ENCODE results near the gene DDX49.
"Not testable (repeated sequence)": the region's sequence is repeated elsewhere in the genome, so short reads cannot be mapped to it uniquely, and the experiment has no call there.

DDX49 gene

DNA sequence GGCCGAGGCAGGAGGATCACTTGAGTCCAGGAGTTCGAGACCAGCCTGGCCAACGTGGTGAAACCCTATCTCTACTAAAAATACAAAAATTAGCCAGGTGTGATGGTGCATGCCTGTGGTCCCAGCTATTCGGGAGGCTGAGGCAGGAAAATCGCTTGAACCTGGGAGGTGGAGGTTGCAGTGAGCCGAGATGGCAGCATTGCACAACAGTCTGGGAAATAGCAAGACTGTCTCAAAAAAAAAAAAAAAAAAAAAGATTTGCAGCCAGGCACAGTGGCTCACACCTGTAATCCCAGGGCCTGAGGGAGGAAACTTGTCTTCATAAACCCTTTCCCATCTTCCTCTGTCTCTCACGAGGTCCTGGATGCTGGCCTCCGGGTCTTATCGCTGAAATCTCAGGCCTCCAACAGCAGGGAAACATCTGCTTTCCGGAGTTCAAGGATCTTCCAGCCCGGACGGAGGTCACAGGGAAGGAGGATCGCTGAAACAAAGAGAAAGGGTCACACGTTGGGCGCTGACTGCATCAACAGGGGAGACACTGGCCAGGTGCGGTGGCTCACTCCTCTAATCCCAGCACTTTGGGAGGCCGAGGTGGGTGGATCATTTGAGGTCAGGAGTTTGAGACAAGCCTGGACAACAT lies 33.0 kb downstream of the DDX49 start:
- not testable (repeated sequence) for H3K36me3 ChIP-seq (ENCODE audit: control insufficient read depth in 2 of 2, insufficient read depth in 2 of 2, low read length in 2 of 2); H3K27ac ChIP-seq (ENCODE audit: low read depth in 2 of 2, low read length in 2 of 2); H3K4me3 ChIP-seq (ENCODE audit: low read length in 2 of 2); H3K9ac ChIP-seq (ENCODE audit: low read depth in 1 of 2, low read length in 2 of 2); H3K4me1 ChIP-seq (ENCODE audit: control insufficient read depth in 2 of 2, insufficient read depth in 2 of 2, low read length in 2 of 2); H3K27me3 ChIP-seq (ENCODE audit: control insufficient read depth in 2 of 2, insufficient read depth in 2 of 2, low read length in 2 of 2); H3K9me3 ChIP-seq (ENCODE audit: control insufficient read depth in 2 of 2, low read length in 2 of 2)

DNA sequence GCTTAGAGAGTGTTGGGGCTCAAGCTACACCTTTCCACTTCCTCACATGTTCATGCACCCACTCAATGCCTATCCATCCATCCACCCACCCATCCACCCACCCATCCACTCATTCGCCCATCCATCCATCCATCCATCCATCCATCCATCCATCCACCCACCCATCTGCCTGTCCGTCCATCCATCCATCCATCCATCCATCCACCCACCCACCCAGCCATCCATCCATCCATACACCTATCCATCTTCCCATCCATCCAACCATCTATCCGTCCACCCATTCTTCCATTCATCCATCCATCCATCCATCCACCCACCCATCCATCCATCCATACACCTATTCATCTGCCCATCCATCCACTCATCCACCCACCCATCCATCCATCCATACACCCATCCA lies 34.6 kb downstream of the DDX49 start:
- H3K9ac ChIP-seq (ENCODE audit: low read depth in 1 of 2, low read length in 2 of 2): no peak overlapping the region

DNA sequence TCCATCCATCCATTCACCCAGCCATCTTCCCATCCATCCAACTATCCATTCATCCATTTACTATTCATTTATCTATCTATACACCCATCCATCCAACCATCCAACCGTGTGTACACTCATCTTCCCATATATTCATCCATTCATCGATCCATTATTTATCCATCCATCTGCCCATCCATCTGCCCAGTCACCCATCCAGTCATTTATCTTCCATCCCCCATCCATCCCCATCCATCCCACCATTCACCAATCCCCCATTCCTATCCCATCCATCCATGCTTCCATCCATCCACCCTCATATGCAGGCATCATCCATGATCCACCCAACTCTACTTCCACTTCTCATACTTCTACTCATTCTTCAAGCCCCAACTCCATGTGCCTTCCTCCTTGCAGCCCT lies 35.5 kb downstream of the DDX49 start:
- no peak overlapping the region for H3K27ac ChIP-seq (ENCODE audit: low read depth in 2 of 2, low read length in 2 of 2)
- no peaks in the 10 kb centered on the region for H3K27me3 ChIP-seq (ENCODE audit: control insufficient read depth in 2 of 2, insufficient read depth in 2 of 2, low read length in 2 of 2)
- H3K4me3 ChIP-seq (ENCODE audit: low read length in 2 of 2): no peak overlapping the region

More for the DNA sequence above, 34.6 kb downstream of the DDX49 start:
- Histone ChIP-seq H3K4me1 (ENCODE audit: control insufficient read depth in 2 of 2, insufficient read depth in 2 of 2, low read length in 2 of 2) (no peaks in the 10 kb centered on the region), H3K9me3 (ENCODE audit: control insufficient read depth in 2 of 2, low read length in 2 of 2) (no peaks in the 10 kb centered on the region), H3K36me3 (ENCODE audit: control insufficient read depth in 2 of 2, insufficient read depth in 2 of 2, low read length in 2 of 2) (no peaks in the 10 kb centered on the region), H3K4me3 (ENCODE audit: low read length in 2 of 2) (no peak overlapping the region), H3K27ac (ENCODE audit: low read depth in 2 of 2, low read length in 2 of 2) (no peak overlapping the region), H3K27me3 (ENCODE audit: control insufficient read depth in 2 of 2, insufficient read depth in 2 of 2, low read length in 2 of 2) (no peaks in the 10 kb centered on the region)

DNA sequence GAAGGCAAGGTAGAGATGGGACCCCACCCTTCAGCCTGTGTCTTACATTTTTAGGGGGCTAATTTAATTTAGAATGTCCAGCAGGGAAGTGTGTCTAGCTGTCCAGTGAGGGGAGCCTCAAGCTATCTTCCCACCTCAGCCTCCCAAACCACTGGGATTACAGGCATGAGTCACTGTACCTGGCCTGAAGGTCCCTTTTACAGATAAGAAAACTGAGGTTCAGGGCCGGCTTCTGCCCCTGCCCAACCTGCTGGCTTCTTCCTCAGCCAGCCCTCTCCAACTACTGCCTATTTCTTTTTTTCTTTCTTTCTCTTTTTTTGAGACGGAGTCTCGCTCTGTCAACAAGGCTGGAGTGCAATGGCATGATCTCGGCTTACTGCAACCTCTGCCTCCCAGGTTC lies 40.9 kb downstream of the DDX49 start:
- no peaks in the 10 kb centered on the region for H3K36me3 ChIP-seq (ENCODE audit: control insufficient read depth in 2 of 2, insufficient read depth in 2 of 2, low read length in 2 of 2)
- peaks cover 0 to 2% of the 10 kb centered on the region in 2 donors for H3K27me3 ChIP-seq (ENCODE audit: control insufficient read depth in 2 of 2, insufficient read depth in 2 of 2, low read length in 2 of 2)
- H3K27ac ChIP-seq (ENCODE audit: low read depth in 2 of 2, low read length in 2 of 2): no peak overlapping the region
- H3K4me1 ChIP-seq (ENCODE audit: control insufficient read depth in 2 of 2, insufficient read depth in 2 of 2, low read length in 2 of 2): no peaks in the 10 kb centered on the region
- no peaks in the 10 kb centered on the region for H3K9me3 ChIP-seq (ENCODE audit: control insufficient read depth in 2 of 2, low read length in 2 of 2)
- H3K4me3 ChIP-seq (ENCODE audit: low read length in 2 of 2): no peak overlapping the region
- H3K9ac ChIP-seq (ENCODE audit: low read depth in 1 of 2, low read length in 2 of 2): no peak overlapping the region

More for the DNA sequence above, 35.5 kb downstream of the DDX49 start:
- Histone ChIP-seq H3K9me3 (ENCODE audit: control insufficient read depth in 2 of 2, low read length in 2 of 2) (no peaks in the 10 kb centered on the region), H3K36me3 (ENCODE audit: control insufficient read depth in 2 of 2, insufficient read depth in 2 of 2, low read length in 2 of 2) (no peaks in the 10 kb centered on the region), H3K4me1 (ENCODE audit: control insufficient read depth in 2 of 2, insufficient read depth in 2 of 2, low read length in 2 of 2) (no peaks in the 10 kb centered on the region), H3K9ac (ENCODE audit: low read depth in 1 of 2, low read length in 2 of 2) (no peak overlapping the region)

DNA sequence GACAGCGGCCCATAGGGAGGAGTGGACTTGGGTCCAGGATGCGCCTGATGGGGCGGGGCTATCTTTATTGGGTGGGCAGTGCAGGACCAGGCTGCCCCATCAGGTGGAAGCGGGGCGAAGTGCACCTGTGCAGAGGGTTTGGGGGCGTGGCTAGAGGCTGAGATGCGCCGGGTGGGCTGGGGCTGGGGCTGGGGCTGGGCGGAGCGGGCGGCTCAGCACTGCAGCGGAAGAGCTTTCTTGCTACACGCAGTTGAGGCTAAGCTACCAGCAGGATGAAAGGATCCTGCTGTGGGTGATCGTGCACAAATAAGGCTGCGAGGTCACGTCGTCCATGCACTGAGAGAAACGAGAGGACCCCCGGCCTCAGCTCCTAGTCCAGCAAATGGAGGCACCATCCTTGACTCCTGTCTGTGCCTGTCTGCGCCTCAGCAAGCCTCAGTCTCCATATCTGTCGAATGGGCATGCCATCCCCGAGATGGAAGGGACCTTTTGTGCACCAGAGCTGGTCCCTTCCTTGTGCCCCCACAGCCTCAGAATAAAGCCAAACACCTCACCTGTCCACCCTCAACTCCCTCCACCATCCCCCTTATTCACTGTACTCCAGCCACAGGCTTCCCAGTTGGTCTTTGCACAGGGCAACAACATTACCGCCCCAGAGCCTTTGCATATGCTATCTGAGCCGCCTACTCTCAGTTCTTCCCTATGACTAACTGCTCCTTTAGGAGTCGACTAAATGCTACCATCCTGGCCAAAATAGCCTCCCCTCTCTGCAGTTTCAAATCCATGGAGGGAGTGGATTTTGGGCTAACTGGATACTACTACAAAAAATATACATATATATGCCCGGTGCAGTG lies 42.5 kb downstream of the DDX49 start:
- Histone ChIP-seq H3K9ac (ENCODE audit: low read depth in 1 of 2, low read length in 2 of 2) (no peak overlapping the region), H3K4me1 (ENCODE audit: control insufficient read depth in 2 of 2, insufficient read depth in 2 of 2, low read length in 2 of 2) (no peaks in the 10 kb centered on the region), H3K27ac (ENCODE audit: low read depth in 2 of 2, low read length in 2 of 2) (no peak overlapping the region), H3K27me3 (ENCODE audit: control insufficient read depth in 2 of 2, insufficient read depth in 2 of 2, low read length in 2 of 2) (peaks cover 0 to 2% of the 10 kb centered on the region in 2 donors), H3K36me3 (ENCODE audit: control insufficient read depth in 2 of 2, insufficient read depth in 2 of 2, low read length in 2 of 2) (no peaks in the 10 kb centered on the region), H3K4me3 (ENCODE audit: low read length in 2 of 2) (no peak overlapping the region), H3K9me3 (ENCODE audit: control insufficient read depth in 2 of 2, low read length in 2 of 2) (no peaks in the 10 kb centered on the region)

DNA sequence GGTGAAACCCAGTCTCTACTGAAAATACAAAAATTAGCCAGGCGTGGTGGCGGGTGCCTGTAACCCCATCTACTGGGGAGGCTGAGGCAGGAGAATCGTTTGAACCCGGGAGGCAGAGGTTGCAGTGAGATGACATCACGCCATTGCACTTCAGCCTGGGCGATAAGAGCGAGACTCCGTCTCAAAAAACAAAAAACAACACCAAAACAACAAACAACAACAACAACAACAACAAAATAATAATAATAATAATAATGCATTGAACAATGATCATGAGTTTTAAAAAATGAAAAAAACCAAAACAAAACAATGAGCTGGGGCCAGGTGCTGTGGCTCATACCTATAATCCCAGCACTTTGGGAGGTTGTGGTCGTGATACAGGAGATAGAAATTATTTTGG lies 44.6 kb downstream of the DDX49 start:
- H3K27me3 ChIP-seq (ENCODE audit: control insufficient read depth in 2 of 2, insufficient read depth in 2 of 2, low read length in 2 of 2): peaks cover 0 to 2% of the 10 kb centered on the region in 2 donors
- H3K9me3 ChIP-seq (ENCODE audit: control insufficient read depth in 2 of 2, low read length in 2 of 2): no peaks in the 10 kb centered on the region
- no peaks in the 10 kb centered on the region for H3K4me1 ChIP-seq (ENCODE audit: control insufficient read depth in 2 of 2, insufficient read depth in 2 of 2, low read length in 2 of 2)
- H3K27ac ChIP-seq (ENCODE audit: low read depth in 2 of 2, low read length in 2 of 2): no peak overlapping the region
- H3K4me3 ChIP-seq (ENCODE audit: low read length in 2 of 2): no peak overlapping the region
- H3K9ac ChIP-seq (ENCODE audit: low read depth in 1 of 2, low read length in 2 of 2): no peak overlapping the region
- H3K36me3 ChIP-seq (ENCODE audit: control insufficient read depth in 2 of 2, insufficient read depth in 2 of 2, low read length in 2 of 2): no peaks in the 10 kb centered on the region

DNA sequence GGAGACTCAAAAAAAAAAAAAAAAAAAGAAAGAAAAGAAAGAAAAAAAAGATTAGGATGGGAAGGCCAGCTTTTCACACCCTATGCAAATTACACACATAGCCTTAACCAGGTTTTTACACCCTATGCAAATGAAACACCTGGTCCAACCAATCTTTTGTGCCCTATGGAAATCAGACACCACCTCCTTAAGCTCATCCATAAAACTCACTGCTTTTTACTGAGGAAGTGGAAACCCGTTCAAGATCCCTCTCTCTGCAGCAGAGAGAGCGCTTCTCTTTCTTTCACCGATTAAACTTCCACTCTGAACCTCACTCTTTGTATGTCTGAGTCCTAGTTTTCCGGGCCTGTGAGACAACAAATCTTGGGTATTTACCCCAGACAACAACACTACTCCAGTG lies 46.8 kb downstream of the DDX49 start:
- H3K27ac ChIP-seq (ENCODE audit: low read depth in 2 of 2, low read length in 2 of 2): no peak overlapping the region
- peaks cover 0 to 1% of the 10 kb centered on the region in 2 donors for H3K27me3 ChIP-seq (ENCODE audit: control insufficient read depth in 2 of 2, insufficient read depth in 2 of 2, low read length in 2 of 2)
- no peaks in the 10 kb centered on the region for H3K9me3 ChIP-seq (ENCODE audit: control insufficient read depth in 2 of 2, low read length in 2 of 2)
- no peak overlapping the region for H3K4me3 ChIP-seq (ENCODE audit: low read length in 2 of 2)
- no peaks in the 10 kb centered on the region for H3K36me3 ChIP-seq (ENCODE audit: control insufficient read depth in 2 of 2, insufficient read depth in 2 of 2, low read length in 2 of 2)
- no peak overlapping the region for H3K9ac ChIP-seq (ENCODE audit: low read depth in 1 of 2, low read length in 2 of 2)
- H3K4me1 ChIP-seq (ENCODE audit: control insufficient read depth in 2 of 2, insufficient read depth in 2 of 2, low read length in 2 of 2): no peaks in the 10 kb centered on the region

DNA sequence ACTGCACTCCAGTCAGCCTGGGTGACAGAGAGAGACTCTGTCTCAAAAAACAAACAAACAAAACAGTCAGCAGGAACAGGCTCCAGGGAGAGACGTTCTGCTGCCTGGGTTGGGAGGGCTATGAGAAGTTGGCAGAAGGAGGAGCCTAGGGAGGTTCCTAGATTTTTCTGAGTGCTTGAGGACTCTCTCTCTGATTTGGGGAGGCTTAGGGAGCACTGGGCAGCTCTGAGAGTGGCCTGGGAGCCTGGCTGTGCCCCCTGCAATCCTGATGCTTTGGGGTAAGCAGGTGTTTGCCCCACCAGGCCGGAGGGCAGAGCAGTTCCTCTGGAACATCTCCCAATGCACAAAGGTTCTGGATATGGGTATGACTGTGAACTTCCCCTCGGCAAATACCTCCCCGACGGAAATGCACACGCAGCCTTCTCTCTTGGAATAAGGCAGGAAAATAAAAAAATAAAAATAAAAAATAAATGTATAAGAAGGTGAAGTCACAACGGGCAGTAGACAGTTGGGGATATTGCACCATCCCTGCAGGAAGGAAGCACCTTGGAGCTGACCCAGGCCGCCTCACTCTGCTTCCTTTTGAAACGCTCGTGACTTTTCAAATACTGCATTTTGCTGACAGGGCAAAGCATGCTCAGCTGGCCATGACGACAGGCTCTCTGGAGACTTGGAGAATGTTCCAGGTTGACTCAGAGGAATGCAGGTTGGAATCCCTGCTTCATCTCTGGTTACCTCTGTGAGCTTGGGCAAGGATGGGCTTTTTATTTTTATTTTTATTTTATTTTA lies 48.0 kb downstream of the DDX49 start:
- H3K9ac ChIP-seq (ENCODE audit: low read depth in 1 of 2, low read length in 2 of 2): no peak overlapping the region

DNA sequence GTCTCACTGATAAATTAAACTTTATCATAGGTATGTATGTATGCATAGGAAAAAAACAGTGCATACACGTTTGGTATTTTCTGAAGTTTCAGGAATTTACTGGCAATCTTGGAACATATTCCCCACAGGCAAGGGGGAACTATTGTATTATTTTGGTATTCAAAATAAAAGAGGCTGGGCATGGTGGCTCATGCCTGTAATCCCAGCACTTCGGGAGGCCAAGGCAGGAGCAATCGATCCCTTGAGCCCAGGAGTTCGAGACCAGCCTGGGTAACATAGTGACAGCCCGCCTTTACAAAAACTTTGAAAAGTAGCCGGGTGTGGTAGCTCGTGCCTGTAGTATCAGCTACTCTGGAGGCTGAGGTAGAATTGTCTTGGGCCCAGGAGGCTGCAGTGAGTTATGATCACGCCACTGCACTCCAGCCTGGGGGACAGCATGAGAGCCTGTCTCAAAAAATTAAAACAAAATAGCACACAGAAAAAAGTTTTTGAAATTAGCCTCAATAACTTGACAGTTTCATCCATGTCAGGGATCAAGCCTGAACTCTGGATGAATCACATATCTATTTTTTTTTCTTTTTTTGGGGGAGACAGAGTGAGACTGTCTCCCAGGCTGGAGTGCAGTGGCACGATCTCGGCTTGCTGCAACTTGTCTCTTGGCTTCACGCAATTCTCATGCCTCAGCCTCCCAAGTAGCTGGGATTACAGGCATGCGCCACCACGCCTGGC lies 50.6 kb downstream of the DDX49 start:
- Histone ChIP-seq H3K27ac (ENCODE audit: low read depth in 2 of 2, low read length in 2 of 2) (no peak overlapping the region), H3K9me3 (ENCODE audit: control insufficient read depth in 2 of 2, low read length in 2 of 2) (no peaks in the 10 kb centered on the region), H3K27me3 (ENCODE audit: control insufficient read depth in 2 of 2, insufficient read depth in 2 of 2, low read length in 2 of 2) (no peaks in the 10 kb centered on the region), H3K9ac (ENCODE audit: low read depth in 1 of 2, low read length in 2 of 2) (no peak overlapping the region), H3K36me3 (ENCODE audit: control insufficient read depth in 2 of 2, insufficient read depth in 2 of 2, low read length in 2 of 2) (no peaks in the 10 kb centered on the region), H3K4me1 (ENCODE audit: control insufficient read depth in 2 of 2, insufficient read depth in 2 of 2, low read length in 2 of 2) (peaks cover 0 to 4% of the 10 kb centered on the region in 2 donors), H3K4me3 (ENCODE audit: low read length in 2 of 2) (no peak overlapping the region)

More for the DNA sequence above, 48.0 kb downstream of the DDX49 start:
- Histone ChIP-seq H3K4me3 (ENCODE audit: low read length in 2 of 2) (no peak overlapping the region), H3K27ac (ENCODE audit: low read depth in 2 of 2, low read length in 2 of 2) (peak overlapping the region in 1 of 2 donors; percentile 23), H3K27me3 (ENCODE audit: control insufficient read depth in 2 of 2, insufficient read depth in 2 of 2, low read length in 2 of 2) (no peaks in the 10 kb centered on the region), H3K9me3 (ENCODE audit: control insufficient read depth in 2 of 2, low read length in 2 of 2) (no peaks in the 10 kb centered on the region), H3K36me3 (ENCODE audit: control insufficient read depth in 2 of 2, insufficient read depth in 2 of 2, low read length in 2 of 2) (no peaks in the 10 kb centered on the region), H3K4me1 (ENCODE audit: control insufficient read depth in 2 of 2, insufficient read depth in 2 of 2, low read length in 2 of 2) (peaks cover 0 to 4% of the 10 kb centered on the region in 2 donors)
